SK-N-SH (cell line): ENCODE measurements around the gene KCTD21. TPM values are rescaled to one million over a fixed set of nuclear protein-coding genes. Genes with fewer than 3 reads are reported as not detected.

Source experiments
- CTCF ChIA-PET: fragments of 300-600, 350-600 bp; formaldehyde crosslinking; extraction: SDS; loops from one replicate; lab custom pipeline; 2021; lab: Yijun Ruan, JAX
- POLR2A ChIA-PET: fragments of 350-600 bp; sonication (Branson Sonifier 250); formaldehyde crosslinking; extraction: SDS; loops from one replicate; lab custom pipeline; 2020; ENCODE audit warnings: antibody characterized with exemption, inconsistent platforms; lab: Yijun Ruan, JAX
- DNase-seq: peaks from one replicate; pipeline ENCODE4 v3.0.0; 2012
- H2AFZ ChIP-seq: fragments of 200-600 bp; sonication (generic); 2 replicates; pipeline ENCODE4 v1.8.1; 2016; ENCODE audit warnings: antibody characterized with exemption, mild to moderate bottlenecking, low read depth
- H3F3A ChIP-seq: fragments of 200-600 bp; sonication (generic); replicated peaks from 2 replicates; pipeline ENCODE3; 2016; ENCODE audit warnings: antibody characterized with exemption, mild to moderate bottlenecking; ENCODE audit not compliant: insufficient read depth
- H3K27ac ChIP-seq, 2 experiments: fragments of 200-500 bp in 1 of 2; fragments of 200-600 bp in 1 of 2; sonication (Bioruptor generic) in 1 of 2; sonication (generic), shearing (Covaris generic) in 1 of 2; 2 replicates each; pipeline versions ENCODE4 v1.5.1 to v1.6.1; 2014 to 2016; ENCODE audit warnings: low read depth in 2 of 2, inconsistent platforms in 1 of 2, low read length in 1 of 2, mild to moderate bottlenecking in 1 of 2, mixed read lengths in 1 of 2
- H3K27me3 ChIP-seq: fragments of 200-600 bp; sonication (generic), shearing (Covaris generic); 2 replicates; pipeline ENCODE4 v1.6.1; 2016; ENCODE audit warnings: mixed run types; ENCODE audit not compliant: insufficient read depth
- H3K36me3 ChIP-seq, 2 experiments: fragments of 200-500 bp in 1 of 2; fragments of 200-600 bp in 1 of 2; sonication (Bioruptor generic) in 1 of 2; sonication (generic) in 1 of 2; replicated peaks in 1 of 2; 2 replicates each; pipeline versions ENCODE3 to v1.5.1; 2014 to 2016; ENCODE audit warnings: low read length in 1 of 2, mild to moderate bottlenecking in 1 of 2; ENCODE audit not compliant: insufficient read depth in 2 of 2, control insufficient read depth in 1 of 2
- H3K4me1 ChIP-seq, 2 experiments: fragments of 200-500 bp in 1 of 2; fragments of 200-600 bp in 1 of 2; sonication (Bioruptor generic) in 1 of 2; sonication (generic), shearing (Covaris generic) in 1 of 2; 2 replicates each; pipeline versions ENCODE4 v1.5.1 to v1.6.1; 2014 to 2016; ENCODE audit warnings: low read depth in 1 of 2, low read length in 1 of 2, mixed run types in 1 of 2; ENCODE audit not compliant: insufficient read depth in 2 of 2, control insufficient read depth in 1 of 2
- H3K4me2 ChIP-seq: fragments of 200-600 bp; sonication (generic), shearing (Covaris generic); 2 replicates; pipeline ENCODE4 v1.6.1; 2017; ENCODE audit warnings: mixed run types
- H3K4me3 ChIP-seq, 2 experiments: fragments of 200-500 bp in 1 of 2; fragments of 200-600 bp in 1 of 2; sonication (Bioruptor generic) in 1 of 2; sonication (generic), shearing (Covaris generic) in 1 of 2; 2 replicates each; pipeline versions ENCODE4 v1.5.1 to v1.8.1; 2014 to 2016; ENCODE audit warnings: low read depth in 2 of 2, inconsistent platforms in 1 of 2, low read length in 1 of 2, mild to moderate bottlenecking in 1 of 2, mixed read lengths in 1 of 2, moderate library complexity in 1 of 2
- H3K79me2 ChIP-seq: fragments of 200-600 bp; sonication (generic); 2 replicates; pipeline ENCODE4 v1.8.1; 2017; ENCODE audit warnings: mild to moderate bottlenecking; ENCODE audit not compliant: insufficient read depth
- H3K9ac ChIP-seq: fragments of 200-600 bp; sonication (generic); 2 replicates; pipeline ENCODE4 v1.6.1; 2017; ENCODE audit warnings: mixed run types
- H3K9me2 ChIP-seq: fragments of 200-600 bp; sonication (generic); 2 replicates; pipeline ENCODE4 v1.6.1; 2017; ENCODE audit warnings: mixed run types
- H3K9me3 ChIP-seq: fragments of 200-600 bp; sonication (generic); 2 replicates; pipeline ENCODE4 v1.6.1; 2017; ENCODE audit warnings: mixed run types, mild to moderate bottlenecking, moderate library complexity
- H4K20me1 ChIP-seq: fragments of 200-600 bp; sonication (generic); 2 replicates; pipeline ENCODE4 v1.6.1; 2017; ENCODE audit warnings: mild to moderate bottlenecking, mixed run types; ENCODE audit not compliant: insufficient read depth
- ELF1 ChIP-seq: IDR thresholded peaks from 2 replicates; pipeline ENCODE4 v1.4.0; 2012
- EP300 ChIP-seq, 2 experiments: IDR thresholded peaks; 2 replicates each; pipeline versions ENCODE4 v1.4.0 to v1.6.1; 2012; ENCODE audit warnings: borderline replicate concordance in 1 of 2, low read depth in 1 of 2, low read length in 1 of 2
- FOSL2 ChIP-seq: IDR thresholded peaks from 2 replicates; pipeline ENCODE4 v1.4.0; 2012; ENCODE audit warnings: low read depth, mild to moderate bottlenecking, moderate library complexity, borderline replicate concordance
- MEF2A ChIP-seq: IDR thresholded peaks from 2 replicates; pipeline ENCODE4 v1.4.0; 2012; ENCODE audit warnings: low read depth, borderline replicate concordance
- NFIC ChIP-seq: IDR thresholded peaks from 2 replicates; pipeline ENCODE4 v1.4.0; 2012; ENCODE audit warnings: borderline replicate concordance
- NRF1 ChIP-seq: IDR thresholded peaks from 2 replicates; pipeline ENCODE4 v1.6.1; 2012; ENCODE audit warnings: low read depth, mild to moderate bottlenecking, low read length
- RXRA ChIP-seq: IDR thresholded peaks from 2 replicates; pipeline ENCODE4 v1.4.0; 2012; ENCODE audit warnings: low read depth, mild to moderate bottlenecking, borderline replicate concordance
- TCF12 ChIP-seq: IDR thresholded peaks from 2 replicates; pipeline ENCODE4 v1.4.0; 2012
- WGBS: methylation state at CpG from one replicate; pipeline ENCODE4 v1.1.6; 2017; ENCODE audit warnings: low lambda C conversion rate; 5-methylcytosine and 5-hydroxymethylcytosine counted together
- polyA plus RNA-seq, 3 experiments: library from polyadenylated mRNA; depleted of rRNA; stranded (reverse); fragments of >200 nt; gene quantifications; 2 replicates each; pipeline ENCODE4 v1.2.3, GENCODE V29; 2012
- TF ChIP-seq, protein P1 (sequence below): IDR thresholded peaks from 2 replicates; pipeline ENCODE4 v1.4.0; 2012; ENCODE audit warnings: low read depth, borderline replicate concordance
- TF ChIP-seq, protein P2 (sequence below): IDR thresholded peaks from 2 replicates; pipeline ENCODE4; 2012
- TF ChIP-seq, protein P3 (sequence below): IDR thresholded peaks from 2 replicates; pipeline ENCODE4 v1.4.0; 2012; ENCODE audit warnings: low read depth

The KCTD21 gene
- polyA plus RNA-seq, 1 of the 3 experiments (the other 2 are of a cell fraction), result 5.0 TPM

DNA sequence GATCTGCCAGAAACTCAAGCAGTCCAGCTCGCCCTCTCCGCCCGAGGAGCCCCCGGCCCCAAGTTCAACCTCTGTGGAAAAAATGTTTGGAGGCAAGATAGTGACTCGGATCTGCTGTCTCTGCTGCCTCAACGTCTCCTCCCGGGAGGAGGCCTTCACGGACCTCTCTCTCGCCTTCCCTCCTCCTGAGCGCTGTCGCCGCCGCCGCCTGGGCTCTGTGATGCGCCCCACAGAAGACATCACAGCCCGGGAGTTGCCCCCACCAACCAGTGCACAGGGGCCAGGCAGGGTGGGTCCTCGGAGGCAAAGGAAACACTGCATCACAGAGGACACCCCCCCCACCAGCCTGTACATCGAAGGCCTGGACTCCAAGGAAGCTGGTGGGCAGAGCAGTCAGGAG is 21.1 kb upstream of the KCTD21 start (continued):
- TF ChIP-seq, protein P1, sequence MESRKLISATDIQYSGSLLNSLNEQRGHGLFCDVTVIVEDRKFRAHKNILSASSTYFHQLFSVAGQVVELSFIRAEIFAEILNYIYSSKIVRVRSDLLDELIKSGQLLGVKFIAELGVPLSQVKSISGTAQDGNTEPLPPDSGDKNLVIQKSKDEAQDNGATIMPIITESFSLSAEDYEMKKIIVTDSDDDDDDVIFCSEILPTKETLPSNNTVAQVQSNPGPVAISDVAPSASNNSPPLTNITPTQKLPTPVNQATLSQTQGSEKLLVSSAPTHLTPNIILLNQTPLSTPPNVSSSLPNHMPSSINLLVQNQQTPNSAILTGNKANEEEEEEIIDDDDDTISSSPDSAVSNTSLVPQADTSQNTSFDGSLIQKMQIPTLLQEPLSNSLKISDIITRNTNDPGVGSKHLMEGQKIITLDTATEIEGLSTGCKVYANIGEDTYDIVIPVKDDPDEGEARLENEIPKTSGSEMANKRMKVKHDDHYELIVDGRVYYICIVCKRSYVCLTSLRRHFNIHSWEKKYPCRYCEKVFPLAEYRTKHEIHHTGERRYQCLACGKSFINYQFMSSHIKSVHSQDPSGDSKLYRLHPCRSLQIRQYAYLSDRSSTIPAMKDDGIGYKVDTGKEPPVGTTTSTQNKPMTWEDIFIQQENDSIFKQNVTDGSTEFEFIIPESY, result no peak
- no peak for TF ChIP-seq TCF12
- no peak for TF ChIP-seq FOSL2
- TF ChIP-seq MEF2A, result no peak
- no peak for TF ChIP-seq NRF1
- TF ChIP-seq, protein P2, sequence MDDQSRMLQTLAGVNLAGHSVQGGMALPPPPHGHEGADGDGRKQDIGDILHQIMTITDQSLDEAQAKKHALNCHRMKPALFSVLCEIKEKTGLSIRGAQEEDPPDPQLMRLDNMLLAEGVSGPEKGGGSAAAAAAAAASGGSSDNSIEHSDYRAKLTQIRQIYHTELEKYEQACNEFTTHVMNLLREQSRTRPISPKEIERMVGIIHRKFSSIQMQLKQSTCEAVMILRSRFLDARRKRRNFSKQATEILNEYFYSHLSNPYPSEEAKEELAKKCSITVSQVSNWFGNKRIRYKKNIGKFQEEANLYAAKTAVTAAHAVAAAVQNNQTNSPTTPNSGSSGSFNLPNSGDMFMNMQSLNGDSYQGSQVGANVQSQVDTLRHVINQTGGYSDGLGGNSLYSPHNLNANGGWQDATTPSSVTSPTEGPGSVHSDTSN, result no peak
- no peak for TF ChIP-seq RXRA
- TF ChIP-seq NFIC, result no peak
- no peak for TF ChIP-seq ELF1

DNA sequence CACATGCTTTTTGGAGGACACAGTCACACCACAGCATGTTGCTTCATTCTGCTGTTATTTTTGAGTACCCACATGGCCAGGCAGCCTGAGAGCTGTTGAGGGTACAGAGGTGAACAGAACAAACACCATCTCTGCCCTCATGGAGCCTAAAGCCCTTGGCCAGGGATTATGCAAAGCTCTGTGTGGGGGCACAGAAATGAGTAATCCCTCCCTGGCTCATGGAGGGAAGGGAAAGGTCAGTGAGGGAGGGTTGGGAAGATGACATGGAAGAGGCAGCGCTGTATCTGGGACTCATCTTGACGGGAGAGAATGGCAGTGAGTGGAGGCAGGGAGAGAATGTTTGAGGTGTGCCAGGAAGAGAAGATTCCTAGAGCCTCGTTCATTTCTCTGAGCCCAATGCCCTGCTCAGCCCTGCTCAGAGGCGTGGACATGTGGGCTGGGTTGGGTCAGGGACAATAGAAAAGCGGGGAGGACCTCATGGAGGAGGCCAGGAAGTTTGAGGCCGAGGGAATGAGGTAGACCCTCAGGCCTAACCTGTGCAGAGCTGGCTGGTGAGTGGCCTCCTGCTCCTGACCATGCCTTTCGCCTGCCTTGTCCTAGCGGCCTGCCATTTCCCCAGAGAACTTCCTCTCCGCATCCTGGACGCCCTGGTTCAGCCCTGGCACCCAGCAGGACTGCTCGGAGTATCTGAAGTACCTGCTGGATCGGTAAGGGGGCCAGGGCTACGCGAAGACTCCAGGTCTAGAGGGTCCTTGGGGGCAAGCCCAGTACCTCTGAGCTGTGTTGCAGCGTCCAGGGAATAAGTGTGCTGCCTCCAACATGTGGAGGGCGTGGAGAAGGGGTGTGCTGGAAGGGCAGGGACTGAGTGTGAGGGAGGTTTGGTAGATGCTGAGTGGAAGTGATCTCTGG is 20.1 kb upstream of the KCTD21 start:
- no peaks in the 10 kb centered on the region for H3K9me2 ChIP-seq
- peak overlapping the region in 1 of 2 experiments; percentile 92; a peak in 2 of 4 replicates for H3K27ac ChIP-seq
- H3K4me2 ChIP-seq, result no peak overlapping the region
- peaks cover 23% of the 10 kb centered on the region for H3K79me2 ChIP-seq
- POLR2A ChIA-PET, result interaction anchor here (1.0 kb wide), 1 partner anchor 8 kb away, joined by 3 read pairs; no protein-coding TSS in a partner anchor
- no peaks in the 10 kb centered on the region for H3F3A ChIP-seq
- H3K9ac ChIP-seq, result no peak overlapping the region
- H3K36me3 ChIP-seq, result peaks cover 17 to 18% of the 10 kb centered on the region in 2 experiments
- H3K27me3 ChIP-seq, result no peaks in the 10 kb centered on the region
- H2AFZ ChIP-seq, result no peak overlapping the region
- CTCF ChIA-PET, result interaction anchor here (0.7 to 1.6 kb wide), 5 partner anchors 9 to 356 kb away, joined by 3 to 6 read pairs (median 3); no protein-coding TSS in a partner anchor
- peaks cover 6% of the 10 kb centered on the region; the same call in 1 of the 2 replicates for H4K20me1 ChIP-seq
- 82% methylated on average over 8 of the region's 16 CpGs for WGBS
- H3K9me3 ChIP-seq, result no peaks in the 10 kb centered on the region
- H3K4me3 ChIP-seq, result no peak overlapping the region
- peaks cover 0 to 29% of the 10 kb centered on the region in 2 experiments; a peak in 1 of 4 replicates for H3K4me1 ChIP-seq
- TF ChIP-seq, protein P3, sequence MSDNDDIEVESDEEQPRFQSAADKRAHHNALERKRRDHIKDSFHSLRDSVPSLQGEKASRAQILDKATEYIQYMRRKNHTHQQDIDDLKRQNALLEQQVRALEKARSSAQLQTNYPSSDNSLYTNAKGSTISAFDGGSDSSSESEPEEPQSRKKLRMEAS, result no peak
- no peak for TF ChIP-seq EP300 (IDR thresholded peaks at IDR 0.05; ENCODE audit: borderline replicate concordance in 1 of 2, low read depth in 1 of 2, low read length in 1 of 2)
- TF ChIP-seq RXRA, result no peak
- TF ChIP-seq, all 33 proteins: peak for 0
- DNase-seq, result no peak
